Measurements from ENCODE around the gene SIDT1. TPM values are rescaled to one million over a fixed set of nuclear protein-coding genes. Genes with fewer than 3 reads are reported as not detected.
A peak's percentile ranks its signal among the peaks of the same experiment; 100 is the strongest.

Gene SIDT1
- total RNA-seq, 4 donors from 2014 or later = 0.13 to 2.7 (median 0.99) TPM

DNA sequence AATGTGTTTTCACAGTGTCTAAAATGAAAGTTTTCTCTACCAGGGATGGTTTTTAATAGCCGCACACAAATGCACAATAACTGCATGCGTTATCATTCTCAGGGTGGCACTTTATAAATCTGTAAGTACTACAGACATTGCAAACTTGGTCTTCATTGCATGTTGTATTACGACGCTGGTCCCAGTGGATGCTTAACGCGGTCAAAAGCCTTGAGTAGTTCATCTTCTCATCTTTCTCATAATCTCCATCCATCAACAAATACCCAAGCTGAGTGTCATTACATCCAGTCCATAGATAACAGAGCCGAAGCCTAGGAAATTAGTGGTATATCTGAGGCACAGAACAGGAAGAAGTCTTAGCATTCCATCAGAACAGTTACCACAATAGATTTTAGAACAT is 91.5 kb downstream of the SIDT1 start:
- WGBS, 2 donors = 88 to 89% methylated on average over 7 of the region's 7 CpGs
- no peak overlapping the region for H3K4me3 ChIP-seq (ENCODE audit: low read depth, poor library complexity, severe bottlenecking)
- no peak for TF ChIP-seq POLR2A (IDR thresholded peaks at IDR 0.05)
- TF ChIP-seq, protein P1, sequence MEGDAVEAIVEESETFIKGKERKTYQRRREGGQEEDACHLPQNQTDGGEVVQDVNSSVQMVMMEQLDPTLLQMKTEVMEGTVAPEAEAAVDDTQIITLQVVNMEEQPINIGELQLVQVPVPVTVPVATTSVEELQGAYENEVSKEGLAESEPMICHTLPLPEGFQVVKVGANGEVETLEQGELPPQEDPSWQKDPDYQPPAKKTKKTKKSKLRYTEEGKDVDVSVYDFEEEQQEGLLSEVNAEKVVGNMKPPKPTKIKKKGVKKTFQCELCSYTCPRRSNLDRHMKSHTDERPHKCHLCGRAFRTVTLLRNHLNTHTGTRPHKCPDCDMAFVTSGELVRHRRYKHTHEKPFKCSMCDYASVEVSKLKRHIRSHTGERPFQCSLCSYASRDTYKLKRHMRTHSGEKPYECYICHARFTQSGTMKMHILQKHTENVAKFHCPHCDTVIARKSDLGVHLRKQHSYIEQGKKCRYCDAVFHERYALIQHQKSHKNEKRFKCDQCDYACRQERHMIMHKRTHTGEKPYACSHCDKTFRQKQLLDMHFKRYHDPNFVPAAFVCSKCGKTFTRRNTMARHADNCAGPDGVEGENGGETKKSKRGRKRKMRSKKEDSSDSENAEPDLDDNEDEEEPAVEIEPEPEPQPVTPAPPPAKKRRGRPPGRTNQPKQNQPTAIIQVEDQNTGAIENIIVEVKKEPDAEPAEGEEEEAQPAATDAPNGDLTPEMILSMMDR (IDR thresholded peaks at IDR 0.05) = no peak

DNA sequence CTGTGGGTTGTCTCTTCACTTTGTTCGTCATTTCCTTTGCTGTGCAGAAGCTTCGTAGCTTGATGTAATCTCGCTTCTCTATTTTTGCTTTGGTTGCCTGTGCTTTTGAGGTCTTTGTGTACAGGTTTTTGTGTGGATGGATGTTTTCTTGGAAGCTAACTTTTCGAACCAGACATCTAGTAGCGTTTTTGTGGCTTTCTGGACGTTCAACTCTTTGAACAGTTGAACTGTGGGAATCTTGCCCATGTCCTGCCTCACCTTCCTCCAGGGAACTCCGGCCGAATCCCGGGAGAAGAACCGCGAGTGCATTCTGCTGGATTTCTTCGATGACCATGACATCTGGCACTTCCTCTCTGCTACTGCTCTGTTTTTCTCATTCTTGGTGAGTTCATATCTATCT is 93.5 kb downstream of the SIDT1 start:
- intact Hi-C loops (cut with DNase I; ENCODE audit: low total_unique reads) = no loop called here
- TF ChIP-seq POLR2A (IDR thresholded peaks at IDR 0.05) = no peak
- TF ChIP-seq, protein P1 (IDR thresholded peaks at IDR 0.05) = no peak
- H3K4me3 ChIP-seq (ENCODE audit: low read depth, poor library complexity, severe bottlenecking) = no peak overlapping the region
- 70 to 72% methylated on average over 12 of the region's 12 CpGs for WGBS, 2 donors
- no peak for DNase-seq (ENCODE audit: low spot score in 2 of 2)

More for the DNA sequence above, 91.5 kb downstream of the SIDT1 start:
- intact Hi-C loops (cut with DNase I; ENCODE audit: low total_unique reads) = no loop called here
- DNase-seq (ENCODE audit: low spot score in 2 of 2) = no peak

DNA sequence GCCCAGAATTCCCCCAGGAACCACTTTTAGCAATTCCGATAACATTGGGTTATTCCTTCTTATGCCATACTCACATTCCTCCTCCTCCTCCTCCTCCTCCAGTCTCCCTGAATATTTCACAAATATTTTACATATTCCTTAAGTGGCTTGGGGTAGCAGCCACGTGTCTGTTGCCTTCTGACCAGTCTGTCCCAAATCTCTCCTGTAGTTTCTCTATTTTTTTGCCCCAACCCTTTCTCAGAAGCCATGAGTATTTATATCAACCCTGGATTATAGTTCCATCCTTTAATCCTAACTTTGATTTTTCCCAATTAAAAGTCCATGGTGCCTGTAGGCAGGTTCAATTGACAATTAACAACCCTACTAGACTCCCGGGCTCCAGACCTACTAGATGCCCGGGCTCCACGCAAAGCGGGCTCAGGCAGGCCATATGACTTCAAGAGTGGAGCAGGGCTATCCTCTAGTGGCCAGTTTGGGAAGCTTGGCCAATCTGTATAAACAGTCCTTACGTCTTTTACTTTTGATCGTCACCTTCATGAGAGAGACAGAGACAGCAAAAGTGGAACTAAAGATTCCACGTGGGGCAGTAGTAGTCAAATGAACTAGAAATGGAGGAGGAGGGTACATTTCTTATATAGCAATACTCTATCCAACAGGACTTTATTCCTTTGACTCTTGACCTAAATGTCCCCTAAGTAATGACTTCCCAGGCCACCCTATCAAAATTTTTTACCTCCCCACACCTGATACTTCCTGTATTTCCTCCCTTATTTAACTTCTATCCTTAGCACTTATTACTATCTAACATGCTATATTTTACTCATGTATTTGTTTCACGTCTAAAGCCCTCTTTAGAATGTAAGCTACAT is 94.4 kb downstream of the SIDT1 start:
- intact Hi-C loops (cut with DNase I; ENCODE audit: low total_unique reads) = no loop called here
- WGBS, 2 donors = 26 to 28% methylated on average over 10 of the region's 10 CpGs
- peak in 1 of 2 donors; percentile 58 for DNase-seq (ENCODE audit: low spot score in 2 of 2)
- TF ChIP-seq POLR2A (IDR thresholded peaks at IDR 0.05) = no peak
- TF ChIP-seq, protein P1 (IDR thresholded peaks at IDR 0.05) = no peak
- no peak overlapping the region for H3K4me3 ChIP-seq (ENCODE audit: low read depth, poor library complexity, severe bottlenecking)

DNA sequence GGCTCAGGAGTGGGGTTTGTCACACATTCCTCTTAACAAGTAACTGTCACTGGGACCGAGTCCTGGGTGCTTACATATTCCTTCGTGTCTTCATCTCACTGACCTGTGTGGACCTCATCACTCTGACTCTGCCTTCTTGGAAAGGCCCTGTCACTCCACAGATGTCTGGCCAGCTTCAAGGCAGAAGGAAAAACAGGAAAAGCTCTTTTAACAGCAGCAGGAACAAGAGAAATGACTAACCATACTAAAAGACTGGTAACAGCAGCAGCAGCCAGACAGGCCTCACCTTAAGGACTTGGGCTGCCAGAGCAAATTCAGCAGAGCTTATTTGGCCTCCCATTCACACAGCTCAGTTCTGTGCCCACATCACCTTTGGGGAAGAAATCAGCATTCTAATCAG is 96.0 kb downstream of the SIDT1 start:
- no peak for DNase-seq (ENCODE audit: low spot score in 2 of 2)
- 81 to 82% methylated on average over 2 of the region's 2 CpGs for whole genome bisulfite sequencing, 2 donors
- no peak for TF ChIP-seq POLR2A (IDR thresholded peaks at IDR 0.05)
- TF ChIP-seq, protein P1 (IDR thresholded peaks at IDR 0.05) = no peak
- H3K4me3 ChIP-seq (ENCODE audit: low read depth, poor library complexity, severe bottlenecking) = no peak overlapping the region
- intact Hi-C loops (cut with DNase I; ENCODE audit: low total_unique reads) = no loop called here

DNA sequence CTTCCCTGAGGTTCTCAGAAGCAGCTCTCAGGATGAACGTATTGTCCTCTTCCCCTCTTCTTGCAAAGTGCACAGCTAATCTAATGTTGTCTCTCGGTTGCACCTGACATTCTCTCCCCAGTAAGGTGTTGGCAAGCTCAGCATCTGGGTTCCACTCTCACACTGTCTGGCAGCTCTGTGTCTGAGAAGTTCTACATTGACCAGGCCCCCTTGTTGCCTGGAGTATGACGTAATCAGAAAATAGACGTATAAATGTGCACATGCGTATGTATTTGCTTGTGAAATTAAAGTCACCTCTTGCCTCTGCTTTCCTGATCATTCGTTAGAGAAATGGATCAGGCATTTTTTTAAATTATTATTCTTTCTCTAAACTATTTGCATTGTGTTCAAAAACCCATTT is 96.4 kb downstream of the SIDT1 start:
- no peak for DNase-seq (ENCODE audit: low spot score in 2 of 2)
- 90 to 91% methylated on average over 6 of the region's 6 CpGs for WGBS, 2 donors

More for the DNA sequence above, 96.4 kb downstream of the SIDT1 start:
- intact Hi-C loops (cut with DNase I; ENCODE audit: low total_unique reads) = no loop called here
- TF ChIP-seq, protein P1 (IDR thresholded peaks at IDR 0.05) = no peak
- TF ChIP-seq POLR2A (IDR thresholded peaks at IDR 0.05) = no peak
- H3K4me3 ChIP-seq (ENCODE audit: low read depth, poor library complexity, severe bottlenecking) = no peak overlapping the region
